Measurements from ENCODE around the gene EPB42. TPM values are rescaled to one million over a fixed set of nuclear protein-coding genes. Genes with fewer than 3 reads are reported as not detected.

EPB42 gene
- total RNA-seq, 1 experiment from 2014 or later = not detected

DNA sequence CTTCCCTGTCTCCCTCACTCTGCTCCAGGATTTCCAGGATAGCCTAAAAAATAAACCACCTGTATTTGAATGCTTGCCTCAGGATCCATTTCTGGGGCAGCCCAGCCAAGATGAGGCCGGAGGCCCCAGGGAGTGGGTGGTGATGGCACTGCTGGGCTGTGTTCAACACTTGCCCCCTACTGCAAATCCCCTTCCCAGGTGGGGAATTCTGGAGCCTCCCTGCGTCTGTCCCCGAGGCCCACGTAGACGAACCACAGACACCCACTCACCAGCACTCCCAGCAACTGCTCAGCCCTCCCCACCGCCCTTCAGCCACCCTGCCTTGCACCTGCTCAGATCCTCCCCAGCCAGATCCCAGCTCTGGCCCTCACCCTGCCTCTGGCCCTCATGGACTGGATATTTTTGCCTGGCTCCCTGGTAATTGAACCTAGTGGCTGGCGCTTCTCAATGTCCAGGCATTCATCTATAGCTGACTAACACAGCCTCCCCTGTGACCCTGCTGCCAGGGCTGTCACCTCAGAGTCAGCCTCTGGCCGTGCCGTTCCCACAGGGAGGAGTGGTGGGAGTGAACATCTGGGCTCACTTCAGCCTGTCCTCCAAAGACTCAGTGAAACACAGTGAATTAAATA, 17.1 kb upstream of the EPB42 start (continued):
- TF ChIP-seq MYBL2 (CRISPR knock-in tag; IDR thresholded peaks at IDR 0.05) = no peak

DNA sequence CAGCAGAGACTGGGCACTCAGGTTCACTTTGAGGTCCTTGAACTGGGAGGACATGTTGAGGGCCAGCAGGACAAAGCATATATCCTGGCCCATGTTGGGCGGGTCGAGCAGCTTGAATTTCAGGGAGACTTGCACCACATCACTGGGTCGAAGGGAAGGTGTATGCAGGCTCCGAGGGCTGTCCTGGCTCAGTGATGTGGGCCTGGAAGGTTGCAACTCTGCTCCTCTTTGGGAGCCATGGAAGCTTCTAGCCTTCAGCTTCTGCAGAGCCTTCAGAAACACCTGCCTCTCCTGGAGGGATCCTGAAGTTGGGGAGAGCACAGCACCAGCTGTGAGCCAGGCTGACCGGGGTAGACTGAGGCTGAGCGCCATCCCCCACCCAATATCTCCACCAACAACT, 14.7 kb upstream of the EPB42 start:
- ATAC-seq = no peak
- Mint-ChIP-seq H3K27ac (no peak overlapping the region), H3K27me3 (ENCODE audit: low read depth) (no peaks in the 10 kb centered on the region; the same call in none of the 2 replicates), H3K9me3 (no peaks in the 10 kb centered on the region), H3K4me3 (no peak overlapping the region), H3K36me3 (no peaks in the 10 kb centered on the region), H3K4me1 (no peaks in the 10 kb centered on the region)
- ChIA-PET POLR2A (no interaction called here), CTCF (interaction anchor here (0.8 to 1.2 kb wide), 3 partner anchors 9 to 16 kb away, joined by 3 to 12 read pairs (median 3); no protein-coding TSS in a partner anchor)
- TF ChIP-seq JAZF1 (CRISPR knock-in tag; IDR thresholded peaks at IDR 0.05) (no peak), JUN (CRISPR knock-in tag; IDR thresholded peaks at IDR 0.05) (no peak), NR2C2 (CRISPR knock-in tag; IDR thresholded peaks at IDR 0.05) (no peak), SP1 (CRISPR knock-in tag; conservative IDR thresholded peaks at IDR 0.05) (no peak), TCF7 (CRISPR knock-in tag; IDR thresholded peaks at IDR 0.05; ENCODE audit: low read depth) (no peak), RORB (CRISPR knock-in tag; IDR thresholded peaks at IDR 0.05) (no peak), IRF1 (CRISPR knock-in tag; IDR thresholded peaks at IDR 0.05) (no peak), NR3C1 (CRISPR knock-in tag; conservative IDR thresholded peaks at IDR 0.05; ENCODE audit: low read depth) (no peak), ZNF416 (CRISPR knock-in tag; IDR thresholded peaks at IDR 0.05) (no peak), ATF3 (CRISPR knock-in tag; conservative IDR thresholded peaks at IDR 0.05) (no peak)
- TF ChIP-seq, protein P1, sequence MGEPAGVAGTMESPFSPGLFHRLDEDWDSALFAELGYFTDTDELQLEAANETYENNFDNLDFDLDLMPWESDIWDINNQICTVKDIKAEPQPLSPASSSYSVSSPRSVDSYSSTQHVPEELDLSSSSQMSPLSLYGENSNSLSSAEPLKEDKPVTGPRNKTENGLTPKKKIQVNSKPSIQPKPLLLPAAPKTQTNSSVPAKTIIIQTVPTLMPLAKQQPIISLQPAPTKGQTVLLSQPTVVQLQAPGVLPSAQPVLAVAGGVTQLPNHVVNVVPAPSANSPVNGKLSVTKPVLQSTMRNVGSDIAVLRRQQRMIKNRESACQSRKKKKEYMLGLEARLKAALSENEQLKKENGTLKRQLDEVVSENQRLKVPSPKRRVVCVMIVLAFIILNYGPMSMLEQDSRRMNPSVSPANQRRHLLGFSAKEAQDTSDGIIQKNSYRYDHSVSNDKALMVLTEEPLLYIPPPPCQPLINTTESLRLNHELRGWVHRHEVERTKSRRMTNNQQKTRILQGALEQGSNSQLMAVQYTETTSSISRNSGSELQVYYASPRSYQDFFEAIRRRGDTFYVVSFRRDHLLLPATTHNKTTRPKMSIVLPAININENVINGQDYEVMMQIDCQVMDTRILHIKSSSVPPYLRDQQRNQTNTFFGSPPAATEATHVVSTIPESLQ (CRISPR knock-in tag; IDR thresholded peaks at IDR 0.05) = no peak
- no peak for DNase-seq (ENCODE audit: low spot score)

- no peaks in the 10 kb centered on the region; the same call in 1 of the 2 replicates for H3K27me3 Mint-ChIP-seq (ENCODE audit: low read depth)
- no peaks in the 10 kb centered on the region for H3K36me3 Mint-ChIP-seq
- ATAC-seq (no peak), DNase-seq (ENCODE audit: low spot score) (no peak)
- ChIA-PET CTCF (interaction anchor here (1.1 to 1.5 kb wide), 3 partner anchors 14 to 53 kb away, joined by 3 to 6 read pairs (median 3); no protein-coding TSS in a partner anchor), POLR2A (no interaction called here)
- no peak for TF ChIP-seq RELA (CRISPR knock-in tag; IDR thresholded peaks at IDR 0.05; ENCODE audit: borderline replicate concordance)
- TF ChIP-seq ELF4 (CRISPR knock-in tag; IDR thresholded peaks at IDR 0.05; ENCODE audit: low read depth) = no peak
- TF ChIP-seq NR2C2 (CRISPR knock-in tag; IDR thresholded peaks at IDR 0.05) = no peak
- no peak for TF ChIP-seq HMGA2 (CRISPR knock-in tag; IDR thresholded peaks at IDR 0.05)
- TF ChIP-seq ZNF219 (CRISPR knock-in tag; IDR thresholded peaks at IDR 0.05; ENCODE audit: borderline replicate concordance) = no peak
- no peak for TF ChIP-seq GABPB1 (CRISPR knock-in tag; IDR thresholded peaks at IDR 0.05)
- TF ChIP-seq, protein P2, sequence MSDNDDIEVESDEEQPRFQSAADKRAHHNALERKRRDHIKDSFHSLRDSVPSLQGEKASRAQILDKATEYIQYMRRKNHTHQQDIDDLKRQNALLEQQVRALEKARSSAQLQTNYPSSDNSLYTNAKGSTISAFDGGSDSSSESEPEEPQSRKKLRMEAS (CRISPR knock-in tag; IDR thresholded peaks at IDR 0.05) = no peak
- TF ChIP-seq ZNF138 (CRISPR knock-in tag; conservative IDR thresholded peaks at IDR 0.05) = no peak
- TF ChIP-seq TEAD4 (CRISPR knock-in tag; IDR thresholded peaks at IDR 0.05) = no peak
- no peak for TF ChIP-seq USF2 (CRISPR knock-in tag; IDR thresholded peaks at IDR 0.05)
- H3K9me3 Mint-ChIP-seq = peaks cover 5% of the 10 kb centered on the region; the same call in 1 of the 2 replicates
- no peak overlapping the region for H3K27ac Mint-ChIP-seq
- H3K4me3 Mint-ChIP-seq = no peak overlapping the region
- H3K4me1 Mint-ChIP-seq = no peaks in the 10 kb centered on the region
Observed at GRCh38 chr15:43232289-43232874, 11.6 kb upstream of the EPB42 start.
